K562 (cell line): ENCODE results near the gene KCP. TPM values are rescaled to one million over a fixed set of nuclear protein-coding genes. Genes with fewer than 3 reads are reported as not detected.

Experiments
- ATAC-seq: fragments of 200-7000 bp; cut with Tn5 transposase; 3 replicates; pipeline ENCODE4 v1.9.1; 2020; ENCODE audit warnings: moderate library complexity
- BruUV-seq: library from RNA; stranded (reverse); fragments of 400-500 nt; replicated peaks from 2 replicates; lab custom pipeline; 2021; lab: Mats Ljungman, UMichigan
- CTCF ChIA-PET: fragments of 300-600 bp; formaldehyde crosslinking; extraction: SDS; loops from one replicate; lab custom pipeline; 2021; ENCODE audit warnings: low intra/inter-chr PET ratio; lab: Yijun Ruan, JAX
- POLR2A ChIA-PET: fragments of 300-600, 350-650 bp; sonication (Branson Sonifier 250); formaldehyde crosslinking; extraction: SDS; loops from one replicate; lab custom pipeline; 2021; ENCODE audit warnings: antibody characterized with exemption, inconsistent platforms; lab: Yijun Ruan, JAX
- DNase-seq, 4 experiments: peaks; one replicate each; pipeline versions ENCODE4 v3.0.0 to v3.0.0-alpha.2; 2011 to 2018; ENCODE audit warnings: low spot score in 3 of 4, mixed read lengths in 3 of 4; ENCODE audit errors: extremely low read depth in 1 of 4
- FAIRE-seq: peaks from 2 replicates; lab custom pipeline; 2011; peaks lifted over from hg19 to GRCh38; lab: Jason Lieb, UNC
- H2AFZ ChIP-seq: 2 replicates; pipeline ENCODE4 v1.6.0; 2011; ENCODE audit warnings: low read depth, low read length, control low read depth, inconsistent platforms
- H3K27ac ChIP-seq: fragments of 200-600 bp; 3 replicates; pipeline ENCODE4 v1.8.0; 2011; ENCODE audit warnings: low read depth, mild to moderate bottlenecking, control low read depth, inconsistent platforms, low read length, moderate library complexity, mixed read lengths; ENCODE audit errors: extremely low read depth
- H3K27me3 ChIP-seq, 2 experiments: fragments of 300-600 bp in 1 of 2; 2 replicates in 1 of 2; 3 replicates in 1 of 2; pipeline versions ENCODE4 v1.6.0 to v1.8.0; 2011; ENCODE audit warnings: inconsistent platforms in 2 of 2, low read length in 2 of 2, mild to moderate bottlenecking in 1 of 2, mixed read lengths in 1 of 2, moderate library complexity in 1 of 2; ENCODE audit not compliant: control insufficient read depth in 2 of 2, insufficient read depth in 2 of 2
- H3K36me3 ChIP-seq: fragments of 300-600 bp; 3 replicates; pipeline ENCODE4 v1.8.0; 2011; ENCODE audit warnings: mild to moderate bottlenecking, low read length, inconsistent platforms; ENCODE audit not compliant: control insufficient read depth, insufficient read depth
- H3K4me1 ChIP-seq, 2 experiments: fragments of 200-600 bp in 1 of 2; replicated peaks in 1 of 2; 2 replicates in 1 of 2; 3 replicates in 1 of 2; pipeline versions ENCODE4 v1.5.1 to v1.8.0; 2011; ENCODE audit warnings: inconsistent platforms in 2 of 2, low read length in 2 of 2, mild to moderate bottlenecking in 1 of 2, mixed read lengths in 1 of 2, moderate library complexity in 1 of 2; ENCODE audit not compliant: control insufficient read depth in 2 of 2, insufficient read depth in 2 of 2
- H3K4me2 ChIP-seq: 2 replicates; pipeline ENCODE4 v1.6.1; 2011; ENCODE audit warnings: low read length, control low read depth, inconsistent platforms, mixed read lengths; ENCODE audit not compliant: insufficient read depth
- H3K4me3 ChIP-seq: fragments of 200-600 bp; sonication (generic), shearing (Covaris generic); 2 replicates; pipeline ENCODE4 v1.5.1; 2016; ENCODE audit warnings: control low read depth, inconsistent platforms
- H3K79me2 ChIP-seq: fragments of 200-600 bp; 3 replicates; pipeline ENCODE4 v1.8.0; 2011; ENCODE audit warnings: low read length, inconsistent platforms; ENCODE audit not compliant: control insufficient read depth, insufficient read depth
- H3K9ac ChIP-seq, 2 experiments: 2 replicates each; pipeline versions ENCODE4 v1.6.0 to v1.6.1; 2011; ENCODE audit warnings: low read depth in 2 of 2, low read length in 2 of 2, control low read depth in 1 of 2, inconsistent platforms in 1 of 2, mild to moderate bottlenecking in 1 of 2, mixed read lengths in 1 of 2; ENCODE audit not compliant: insufficient read depth in 1 of 2
- H3K9me1 ChIP-seq: one replicate; pipeline ENCODE4 v1.6.0; 2011; ENCODE audit warnings: inconsistent platforms, mild to moderate bottlenecking, low read length, moderate library complexity; ENCODE audit not compliant: control insufficient read depth, insufficient read depth
- H3K9me3 ChIP-seq: replicated peaks from 2 replicates; pipeline ENCODE4 v1.5.1; 2011; ENCODE audit warnings: low read depth, low read length, inconsistent platforms; ENCODE audit not compliant: control insufficient read depth, insufficient read depth
- H4K20me1 ChIP-seq: replicated peaks from 2 replicates; pipeline ENCODE4 v1.6.1; 2011; ENCODE audit warnings: low read length, inconsistent platforms, mixed read lengths; ENCODE audit not compliant: control insufficient read depth, insufficient read depth
- CBFB ChIP-seq: sonication (generic); formaldehyde crosslinking; IDR thresholded peaks from 2 replicates; pipeline ENCODE4 v1.4.0; 2020; ENCODE audit warnings: mild to moderate bottlenecking, missing genetic modification reagents
- CBX3 ChIP-seq, 2 experiments: IDR thresholded peaks; 1 replicate in 1 of 2; 2 replicates in 1 of 2; pipeline ENCODE4 v1.6.1; 2012; ENCODE audit warnings: inconsistent platforms in 2 of 2, low read length in 2 of 2, borderline replicate concordance in 1 of 2, control low read depth in 1 of 2
- CBX5 ChIP-seq: IDR thresholded peaks from 2 replicates; pipeline ENCODE4 v1.6.1; 2014; ENCODE audit warnings: low read depth, borderline replicate concordance
- CHD2 ChIP-seq: IDR thresholded peaks from 2 replicates; pipeline ENCODE4 v1.6.1; 2011; ENCODE audit warnings: low read depth, low read length
- KAT2B ChIP-seq: IDR thresholded peaks from one replicate; pipeline ENCODE4 v1.6.1; 2012; ENCODE audit warnings: low read depth, mild to moderate bottlenecking, control low read depth, inconsistent platforms, low read length, moderate library complexity
- KLF1 ChIP-seq: fragments of 450-650 bp; IDR thresholded peaks from 2 replicates; pipeline ENCODE4 v1.6.1; 2016; ENCODE audit warnings: missing genetic modification characterization, missing compliant biosample characterization
- KLF10 ChIP-seq: fragments of 250-450 bp; sonication (Bioruptor Pico); IDR thresholded peaks from 2 replicates; pipeline ENCODE4 v1.6.1; 2021; ENCODE audit warnings: matching md5 sums
- MCM7 ChIP-seq, 2 experiments: fragments of 450-650 bp; IDR thresholded peaks; 2 replicates each; pipeline ENCODE4 v1.6.1; 2016 to 2018
- NCOA6 ChIP-seq: fragments of 450-650 bp; IDR thresholded peaks from 2 replicates; pipeline ENCODE4 v1.6.1; 2017; ENCODE audit warnings: mild to moderate bottlenecking
- RBM25 ChIP-seq: fragments of 200-400 bp; formaldehyde crosslinking; IDR thresholded peaks from 2 replicates; pipeline ENCODE4 v1.6.1; 2018; ENCODE audit warnings: low read length, low read depth, moderate library complexity; ENCODE audit not compliant: severe bottlenecking
- SIN3B ChIP-seq: fragments of 450-650 bp; IDR thresholded peaks from 2 replicates; pipeline ENCODE4 v1.6.1; 2017; ENCODE audit warnings: low read depth, mild to moderate bottlenecking, moderate library complexity
- TCF7 ChIP-seq: sonication (generic); IDR thresholded peaks from 2 replicates; pipeline ENCODE4 v1.6.1; 2016; ENCODE audit warnings: antibody characterized with exemption, borderline replicate concordance
- ZFPM2 ChIP-seq: fragments of 250-450 bp; sonication (Bioruptor Pico); IDR thresholded peaks from 2 replicates; pipeline ENCODE4 v1.5.1; 2022; ENCODE audit warnings: mild to moderate bottlenecking
- ZNF146 ChIP-seq: IDR thresholded peaks from one replicate; pipeline ENCODE4 v1.6.1; 2018; ENCODE audit warnings: missing compliant biosample characterization; ENCODE audit not compliant: unreplicated experiment
- ZNF212 ChIP-seq: fragments of 450-650 bp; formaldehyde crosslinking; IDR thresholded peaks from 2 replicates; pipeline ENCODE4 v1.4.0; 2020; ENCODE audit warnings: mild to moderate bottlenecking
- ZNF324 ChIP-seq: fragments of 250-450 bp; sonication (Bioruptor Pico); IDR thresholded peaks from 2 replicates; pipeline ENCODE4 v1.4.0; 2020; ENCODE audit warnings: mild to moderate bottlenecking
- in situ Hi-C: fragments of 300-500 bp; cut with MboI; formaldehyde crosslinking; loops from 4 replicates; pipeline ENCODE4 v1.15.0; 2018; ENCODE audit warnings: inconsistent platforms, mixed read lengths
- intact Hi-C: fragments of 100-400 bp; cut with micrococcal nuclease; formaldehyde crosslinking; loops from 2 replicates; pipeline ENCODE4 v1.14.2; 2022
- polyA plus RNA-seq, 8 experiments: library from polyadenylated mRNA; depleted of rRNA in 4 of 8; stranded (reverse) in 5 of 8; unstranded in 3 of 8; fragments of >200 nt; fragmentation: Nextera tagmentation in 2 of 8; fragmentation: Illumina TruSeq in 1 of 8; extraction: Ambion mirVana in 2 of 8; extraction: Trizol in 1 of 8; gene quantifications; 2 replicates each; pipeline versions ENCODE4 v1.2.1 to v1.2.3, GENCODE V29; 2011 to 2014; ENCODE audit warnings: inconsistent platforms in 1 of 8, missing spikeins in 1 of 8
- total RNA-seq, 7 experiments: library from RNA; depleted of rRNA in 6 of 7; stranded (reverse); fragments of >200 nt in 6 of 7; fragmentation: Illumina TruSeq in 2 of 7; extraction: Trizol in 2 of 7; gene quantifications; 2 replicates each; pipeline versions ENCODE4 v1.2.1 to v1.2.3, GENCODE V29; 2011 to 2021; ENCODE audit warnings: low replicate concordance in 1 of 7

Gene KCP
- total and polyA plus RNA-seq, 9 of the 15 experiments (the other 6 are each of a cell fraction or from before 2014, with no cell fraction given) = 0.06 to 0.17 (median 0.12) TPM; not detected in 3

GRCh38 chr7:128959296-128959695 is 48.8 kb upstream of the KCP start (continued):
- TF ChIP-seq MCM7 (IDR thresholded peaks at IDR 0.05) = no peak

GRCh38 chr7:128955981-128956380 is 45.5 kb upstream of the KCP start:
- Histone ChIP-seq H3K4me2 (no peak overlapping the region), H4K20me1 (no peaks in the 10 kb centered on the region), H3K9ac (no peak overlapping the region), H3K79me2 (no peaks in the 10 kb centered on the region), H3K27me3 (no peaks in the 10 kb centered on the region), H3K9me1 (no peaks in the 10 kb centered on the region), H3K27ac (no peak overlapping the region), H3K9me3 (no peaks in the 10 kb centered on the region), H2AFZ (no peak overlapping the region), H3K4me3 (no peak overlapping the region), H3K36me3 (peaks cover 84% of the 10 kb centered on the region), H3K4me1 (no peaks in the 10 kb centered on the region)
- ChIA-PET POLR2A (interaction anchor here (1.0 to 3.7 kb wide), 5 partner anchors 7 to 34 kb away, joined by 3 to 28 read pairs (median 3); no protein-coding TSS in a partner anchor), CTCF (no interaction called here)
- TF ChIP-seq ZNF146 (CRISPR knock-in tag) (no peak), ZFPM2 (CRISPR knock-in tag) (no peak), KLF1 (no peak), CBX3 (IDR thresholded peaks at IDR 0.05; ENCODE audit: borderline replicate concordance in 1 of 2, low read length in 2 of 2) (no peak), RBM25 (no peak), CBX5 (no peak), ZNF212 (CRISPR knock-in tag) (no peak), SIN3B (no peak), TCF7 (no peak), KLF10 (no peak), NCOA6 (no peak), ZNF324 (CRISPR knock-in tag) (no peak), CBFB (CRISPR knock-in tag) (no peak), KAT2B (no peak), CHD2 (no peak)
- intact Hi-C loops (no loop called here), in situ Hi-C loops (no loop called here)
- ATAC-seq = no peak
- BruUV-seq = no TSS peak
- FAIRE-seq = no peak
- DNase-seq = no peak
